ENCODE measurements around the gene UGT2B15. TPM values are rescaled to one million over a fixed set of nuclear protein-coding genes. Genes with fewer than 3 reads are reported as not detected.
"Not testable (repeated sequence)": the region's sequence is repeated elsewhere in the genome, so short reads cannot be mapped to it uniquely, and the experiment has no call there.

The UGT2B15 gene
- total and polyA plus RNA-seq, 7 donors: 0.36 to 24.5 (median 6.0) TPM; not detected in 4

DNA sequence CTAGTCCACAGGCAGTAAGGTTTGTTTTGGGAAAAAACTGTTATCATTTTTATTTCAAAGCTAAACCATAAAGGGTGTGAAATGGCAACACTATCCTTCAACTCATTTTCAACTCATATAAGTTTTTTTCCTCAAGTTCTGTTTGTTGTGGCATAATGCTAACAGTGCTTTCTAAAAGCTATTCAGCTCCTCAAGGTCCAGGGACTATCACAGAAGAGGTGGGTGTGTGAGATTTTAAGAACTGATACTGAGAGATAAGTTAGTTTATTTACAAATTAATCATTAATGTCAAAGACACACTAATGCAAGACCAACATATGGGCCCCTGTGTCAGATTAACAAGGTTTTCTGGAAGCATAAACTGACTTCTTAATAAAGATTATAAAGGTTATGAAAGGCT is 11.8 kb downstream of the UGT2B15 start:
- TF ChIP-seq EP300 (IDR thresholded peaks at IDR 0.05): no peak
- TF ChIP-seq, protein P1, sequence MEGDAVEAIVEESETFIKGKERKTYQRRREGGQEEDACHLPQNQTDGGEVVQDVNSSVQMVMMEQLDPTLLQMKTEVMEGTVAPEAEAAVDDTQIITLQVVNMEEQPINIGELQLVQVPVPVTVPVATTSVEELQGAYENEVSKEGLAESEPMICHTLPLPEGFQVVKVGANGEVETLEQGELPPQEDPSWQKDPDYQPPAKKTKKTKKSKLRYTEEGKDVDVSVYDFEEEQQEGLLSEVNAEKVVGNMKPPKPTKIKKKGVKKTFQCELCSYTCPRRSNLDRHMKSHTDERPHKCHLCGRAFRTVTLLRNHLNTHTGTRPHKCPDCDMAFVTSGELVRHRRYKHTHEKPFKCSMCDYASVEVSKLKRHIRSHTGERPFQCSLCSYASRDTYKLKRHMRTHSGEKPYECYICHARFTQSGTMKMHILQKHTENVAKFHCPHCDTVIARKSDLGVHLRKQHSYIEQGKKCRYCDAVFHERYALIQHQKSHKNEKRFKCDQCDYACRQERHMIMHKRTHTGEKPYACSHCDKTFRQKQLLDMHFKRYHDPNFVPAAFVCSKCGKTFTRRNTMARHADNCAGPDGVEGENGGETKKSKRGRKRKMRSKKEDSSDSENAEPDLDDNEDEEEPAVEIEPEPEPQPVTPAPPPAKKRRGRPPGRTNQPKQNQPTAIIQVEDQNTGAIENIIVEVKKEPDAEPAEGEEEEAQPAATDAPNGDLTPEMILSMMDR (IDR thresholded peaks at IDR 0.05): no peak
- Histone ChIP-seq H3K4me3 (no peak overlapping the region), H3K27me3 (no peaks in the 10 kb centered on the region), H3K27ac (no peak overlapping the region), H3K4me1 (no peaks in the 10 kb centered on the region), H3K36me3 (no peaks in the 10 kb centered on the region), H3K9me3 (no peaks in the 10 kb centered on the region)
- intact Hi-C loops (cut with DNase I): no loop called here
- DNase-seq: no peak

DNA sequence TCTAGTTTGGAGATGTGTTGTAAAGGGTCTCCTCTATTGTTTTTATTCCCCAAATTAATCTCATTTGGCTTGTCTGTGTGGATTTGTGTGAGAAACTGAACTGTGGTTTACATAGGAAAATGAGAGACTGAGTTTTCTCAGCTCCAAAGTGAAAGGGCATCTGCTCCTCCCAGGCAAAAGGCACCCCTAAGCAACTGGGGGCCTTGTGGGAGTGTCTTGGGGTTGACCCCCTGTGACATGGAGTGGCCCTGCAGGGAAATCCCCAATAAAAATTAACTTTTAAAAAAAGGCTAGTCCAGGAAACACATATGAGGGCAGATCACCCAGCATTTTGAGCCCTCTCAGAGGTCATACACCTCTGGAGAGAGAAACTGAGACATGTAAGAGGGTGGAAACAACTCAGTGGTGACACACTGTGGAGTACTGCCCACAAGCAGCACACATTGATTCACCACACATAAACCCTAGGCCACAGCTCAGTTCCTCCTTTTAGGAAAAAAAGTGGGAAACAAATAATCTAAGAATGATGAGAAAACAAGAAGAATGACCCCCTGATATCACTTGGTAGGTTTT is 13.3 kb downstream of the UGT2B15 start:
- intact Hi-C loops (cut with DNase I); H3K9me3 ChIP-seq; H3K4me1 ChIP-seq; H3K4me3 ChIP-seq; H3K27me3 ChIP-seq; H3K36me3 ChIP-seq; H3K27ac ChIP-seq; DNase-seq: not testable (repeated sequence)

DNA sequence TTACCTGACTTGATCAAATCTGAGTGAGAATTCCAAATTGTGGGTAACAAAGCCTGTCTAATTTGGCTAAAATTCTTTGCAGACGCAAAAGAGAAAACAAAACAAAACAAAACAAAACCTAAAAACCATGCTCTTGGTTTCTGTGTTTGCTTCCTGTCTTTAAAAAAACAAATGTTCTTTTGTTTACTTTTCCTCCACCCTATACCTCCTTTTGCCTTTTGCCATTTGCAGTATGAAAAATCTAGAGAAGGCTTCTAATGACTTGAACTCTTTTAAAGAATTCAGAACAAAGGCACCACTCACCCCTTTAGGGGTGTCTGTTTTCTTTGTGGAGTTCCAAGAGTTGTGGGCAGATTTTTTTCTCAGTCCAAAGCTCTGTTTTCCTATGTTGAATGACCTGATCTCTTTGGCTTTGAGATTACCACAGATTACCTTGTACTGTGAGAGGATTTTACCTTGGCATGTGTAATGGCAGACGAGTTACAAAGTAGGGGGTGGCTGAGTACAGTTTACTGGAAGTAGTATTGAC is 13.9 kb downstream of the UGT2B15 start:
- H3K4me1 ChIP-seq; intact Hi-C loops (cut with DNase I); H3K27me3 ChIP-seq; DNase-seq; H3K27ac ChIP-seq; H3K36me3 ChIP-seq; H3K9me3 ChIP-seq; H3K4me3 ChIP-seq: not testable (repeated sequence)
- WGBS, 2 donors: 64 to 71% methylated on average over 2 of the region's 2 CpGs

DNA sequence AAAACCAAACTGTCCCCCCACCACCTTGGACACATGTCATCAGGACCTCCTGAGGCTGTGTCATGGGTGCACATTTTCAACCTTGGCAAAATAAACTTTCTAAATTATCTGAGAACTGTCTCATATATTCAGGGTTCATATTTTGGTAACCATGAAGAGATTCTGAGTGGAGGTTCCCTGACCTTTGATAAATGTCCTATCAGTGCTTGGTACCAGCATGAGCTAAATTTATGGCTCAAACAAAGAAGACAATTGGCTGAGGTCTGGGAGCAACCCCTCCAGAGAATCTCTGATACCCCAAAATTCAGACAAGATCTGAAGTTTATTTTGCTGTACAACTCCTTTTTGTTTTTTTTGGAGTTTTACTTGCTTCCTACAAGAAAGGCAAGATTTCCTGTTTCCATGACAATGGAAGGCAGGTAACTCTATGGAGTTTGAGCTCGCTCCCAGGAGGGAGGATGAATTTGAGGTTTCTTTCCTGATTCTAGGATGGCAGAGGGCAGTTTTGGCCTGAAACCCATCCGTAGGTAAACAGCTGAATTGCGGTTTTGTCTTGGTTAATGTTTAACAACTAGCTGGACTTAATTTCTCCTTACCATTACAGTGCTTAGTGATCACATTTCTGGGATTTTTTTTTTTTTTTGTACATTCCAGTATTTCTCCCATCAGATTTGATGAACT is 14.5 kb downstream of the UGT2B15 start:
- WGBS, 2 donors: 31 to 64% methylated on average over 3 of the region's 3 CpGs

DNA sequence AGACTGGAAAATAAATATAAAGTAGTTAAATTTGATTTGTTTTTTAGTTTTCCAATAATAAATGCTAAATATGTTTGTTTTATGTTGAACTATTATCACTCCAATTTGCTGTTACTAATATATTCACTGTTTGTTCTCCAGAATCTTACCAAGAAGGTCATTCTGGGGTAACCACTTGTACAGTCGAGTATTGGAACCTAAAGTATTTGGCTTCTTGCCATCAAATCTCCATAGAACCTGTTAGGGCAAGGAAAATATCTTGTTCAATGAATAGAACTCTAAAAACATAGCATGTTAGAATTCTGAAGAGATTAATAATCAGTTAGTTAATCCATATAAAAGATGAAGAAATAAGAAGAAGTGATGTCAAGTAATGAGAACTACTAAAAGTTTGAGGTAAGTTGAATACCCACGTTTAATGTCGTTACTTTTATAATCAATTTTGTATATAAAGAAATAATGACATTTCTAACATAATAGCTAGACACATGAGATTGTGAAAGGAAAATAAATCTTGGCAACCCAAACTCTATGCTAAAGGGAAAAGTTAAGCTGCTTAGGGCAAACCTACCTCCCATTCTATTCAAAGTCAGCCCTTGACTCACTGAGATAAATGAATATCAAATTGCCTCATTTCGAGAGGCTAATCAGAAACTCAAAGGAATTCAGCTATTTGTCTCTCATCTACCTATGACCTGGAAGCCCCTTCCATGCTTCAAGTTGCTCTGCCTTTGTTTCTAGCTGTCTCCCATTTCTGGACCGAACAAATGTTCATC is 15.3 kb downstream of the UGT2B15 start:
- no peak overlapping the region for H3K27ac ChIP-seq
- 73 to 78% methylated on average over 5 of the region's 5 CpGs for WGBS, 2 donors
- no peak overlapping the region for H3K4me3 ChIP-seq
- H3K4me1 ChIP-seq: no peaks in the 10 kb centered on the region
- TF ChIP-seq, protein P1 (IDR thresholded peaks at IDR 0.05): no peak
- TF ChIP-seq POLR2AphosphoS5 (IDR thresholded peaks at IDR 0.05): no peak
- TF ChIP-seq POLR2A (IDR thresholded peaks at IDR 0.05): no peak
- TF ChIP-seq EP300 (IDR thresholded peaks at IDR 0.05): no peak
- intact Hi-C loops (cut with DNase I): no loop called here
- H3K9me3 ChIP-seq: no peaks in the 10 kb centered on the region
- no peak for DNase-seq
- H3K36me3 ChIP-seq: no peaks in the 10 kb centered on the region
- H3K27me3 ChIP-seq: no peaks in the 10 kb centered on the region

More for the DNA sequence above, 14.5 kb downstream of the UGT2B15 start:
- TF ChIP-seq POLR2AphosphoS5 (IDR thresholded peaks at IDR 0.05): no peak
- TF ChIP-seq EP300 (IDR thresholded peaks at IDR 0.05): no peak
- TF ChIP-seq POLR2A (IDR thresholded peaks at IDR 0.05): no peak
- TF ChIP-seq, protein P1 (IDR thresholded peaks at IDR 0.05): no peak
- H3K36me3 ChIP-seq: no peaks in the 10 kb centered on the region
- H3K9me3 ChIP-seq: no peaks in the 10 kb centered on the region
- H3K4me1 ChIP-seq: no peaks in the 10 kb centered on the region
- intact Hi-C loops (cut with DNase I): no loop called here
- no peaks in the 10 kb centered on the region for H3K27me3 ChIP-seq
- H3K27ac ChIP-seq: no peak overlapping the region
- DNase-seq: no peak
- no peak overlapping the region for H3K4me3 ChIP-seq
